GM19455 (cell line): ENCODE results near the gene SLC39A12.

Source experiments
- ATAC-seq: cut with Tn5 transposase; IDR thresholded peaks from one replicate; pipeline ENCODE4 v1.9.1; 2021; ENCODE audit not compliant: unreplicated experiment

The SLC39A12 gene

DNA sequence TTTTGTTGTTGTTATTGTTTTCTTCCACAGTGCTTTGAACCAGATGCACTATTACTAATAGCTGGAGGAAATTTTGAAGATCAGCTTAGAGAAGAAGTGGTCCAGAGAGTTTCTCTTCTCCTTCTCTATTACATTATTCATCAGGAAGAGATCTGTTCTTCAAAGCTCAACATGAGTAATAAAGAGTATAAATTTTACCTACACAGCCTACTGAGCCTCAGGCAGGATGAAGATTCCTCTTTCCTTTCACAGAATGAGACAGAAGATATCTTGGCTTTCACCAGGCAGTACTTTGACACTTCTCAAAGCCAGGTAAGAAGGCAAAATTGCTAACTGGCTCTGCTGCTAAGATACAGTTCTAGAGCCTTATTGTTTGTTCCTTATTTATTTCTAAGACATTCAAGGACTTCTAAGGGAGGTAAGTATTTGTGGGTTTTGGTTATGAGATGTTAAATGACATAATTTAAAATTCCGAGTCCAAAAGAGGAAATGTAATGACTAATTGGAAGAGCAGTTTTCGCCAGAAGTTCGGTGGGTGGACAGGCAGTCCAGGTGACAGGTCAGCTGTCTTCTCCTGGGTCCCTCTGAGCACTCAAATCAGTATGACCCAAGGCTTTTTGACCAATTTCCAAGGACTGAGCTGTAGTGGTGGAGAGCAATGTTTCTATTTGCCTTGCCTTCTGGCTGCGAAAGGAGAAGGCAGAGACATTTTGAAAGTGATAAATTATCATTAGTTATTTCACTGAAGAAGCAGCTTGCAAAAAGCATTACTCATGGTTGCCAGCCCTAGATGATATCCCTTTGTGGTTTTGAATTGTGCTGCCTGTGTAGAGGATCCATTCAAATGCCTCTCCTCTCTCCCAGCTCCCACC is 10.1 kb downstream of the SLC39A12 start:
- ATAC-seq = no peak

DNA sequence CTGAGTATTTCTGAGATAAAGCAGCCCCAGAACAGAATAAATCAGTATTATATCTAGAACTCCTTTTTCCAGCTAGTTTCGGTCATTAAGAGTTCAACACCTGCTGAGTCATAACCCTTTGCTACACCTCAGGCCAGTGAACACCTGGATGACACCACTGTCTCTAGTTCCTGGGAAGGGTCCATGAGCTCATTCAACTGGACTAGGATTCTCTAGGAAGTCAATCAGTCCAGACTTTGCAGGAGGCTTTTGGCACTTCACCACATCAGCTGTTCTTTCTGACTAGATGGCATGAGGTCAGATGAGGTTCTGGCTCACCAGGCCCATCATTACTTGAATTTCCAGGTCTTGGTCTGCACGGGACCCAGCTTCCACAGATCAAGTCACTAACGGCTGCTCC is 11.7 kb downstream of the SLC39A12 start:
- no peak for ATAC-seq

DNA sequence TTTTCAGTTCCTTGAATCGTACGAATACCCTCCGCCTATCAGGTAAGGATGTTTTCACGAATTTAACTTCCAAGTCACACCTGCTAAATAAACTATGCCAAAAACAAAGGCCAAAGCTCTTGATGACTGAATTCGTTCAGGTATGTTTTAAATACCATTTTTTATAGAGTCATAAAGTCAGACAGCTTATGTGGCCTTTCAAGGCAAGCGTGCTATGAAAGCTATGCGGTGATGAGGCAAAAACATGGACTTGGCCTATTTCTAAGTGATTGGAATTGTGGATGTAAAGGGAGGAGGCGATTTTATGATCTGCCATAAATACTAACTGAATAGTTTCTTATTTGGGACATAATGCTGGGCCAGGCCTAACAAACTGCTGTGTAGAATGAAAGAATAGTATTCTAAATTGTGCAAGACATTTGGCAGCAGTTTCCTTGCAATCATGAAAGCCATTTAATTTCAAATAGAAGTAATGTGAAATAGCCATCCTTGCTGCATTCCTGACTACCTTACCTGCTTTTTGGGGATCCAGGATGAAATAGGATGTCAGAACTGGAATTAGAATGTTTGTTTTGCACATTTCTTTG is 14.0 kb downstream of the SLC39A12 start:
- ATAC-seq = no peak

DNA sequence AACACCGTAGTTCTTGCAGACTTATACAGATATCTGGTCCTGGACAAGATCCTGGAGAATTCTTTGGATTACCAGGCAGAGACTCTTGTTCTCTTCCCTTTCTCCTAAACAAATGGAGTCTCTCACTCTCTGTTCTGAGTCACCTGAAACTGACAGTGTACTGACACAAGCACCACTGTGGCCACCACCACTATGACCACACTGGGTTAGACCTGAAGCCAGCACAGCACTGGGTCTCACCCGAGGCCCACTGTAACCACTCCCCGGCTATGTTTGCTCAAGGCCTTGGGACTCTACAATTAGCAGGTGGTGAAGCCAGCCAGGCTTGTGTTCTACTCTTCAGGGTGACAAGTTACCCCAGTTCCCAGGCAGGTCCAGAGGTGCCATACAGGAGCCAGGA is 22.8 kb downstream of the SLC39A12 start:
- ATAC-seq = no peak

DNA sequence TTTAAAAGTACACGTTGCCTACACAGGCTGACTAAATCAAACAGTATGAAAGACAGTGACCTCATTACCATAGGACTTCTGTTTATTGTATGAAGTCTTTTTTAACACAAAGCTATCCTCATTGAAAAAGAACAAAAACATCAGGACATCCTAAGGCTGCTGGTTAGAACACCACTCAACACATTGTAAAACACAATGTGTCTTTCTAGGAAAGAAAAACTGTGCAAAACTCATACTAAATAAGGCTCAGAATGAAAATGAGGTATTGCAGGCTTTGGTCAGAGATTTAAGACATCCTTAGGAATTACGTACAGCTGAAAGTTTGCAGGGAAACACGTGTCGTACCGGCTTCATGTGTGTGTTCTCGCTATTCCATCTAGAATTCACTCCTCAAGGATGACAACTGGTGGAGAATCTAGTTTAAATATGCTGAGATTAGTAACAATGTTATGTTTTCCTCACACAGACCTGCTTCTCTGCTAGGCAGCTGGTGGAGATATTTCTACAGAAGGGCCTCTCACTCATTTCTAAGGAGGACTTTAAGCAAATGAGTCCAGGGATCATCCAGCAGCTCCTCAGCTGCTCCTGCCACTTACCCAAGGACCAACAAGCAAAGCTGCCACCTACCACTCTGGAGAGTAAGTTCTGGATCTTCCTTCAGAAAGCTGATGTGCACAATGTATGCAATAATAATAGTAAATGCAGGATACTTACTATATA is 29.3 kb downstream of the SLC39A12 start:
- no peak for ATAC-seq

DNA sequence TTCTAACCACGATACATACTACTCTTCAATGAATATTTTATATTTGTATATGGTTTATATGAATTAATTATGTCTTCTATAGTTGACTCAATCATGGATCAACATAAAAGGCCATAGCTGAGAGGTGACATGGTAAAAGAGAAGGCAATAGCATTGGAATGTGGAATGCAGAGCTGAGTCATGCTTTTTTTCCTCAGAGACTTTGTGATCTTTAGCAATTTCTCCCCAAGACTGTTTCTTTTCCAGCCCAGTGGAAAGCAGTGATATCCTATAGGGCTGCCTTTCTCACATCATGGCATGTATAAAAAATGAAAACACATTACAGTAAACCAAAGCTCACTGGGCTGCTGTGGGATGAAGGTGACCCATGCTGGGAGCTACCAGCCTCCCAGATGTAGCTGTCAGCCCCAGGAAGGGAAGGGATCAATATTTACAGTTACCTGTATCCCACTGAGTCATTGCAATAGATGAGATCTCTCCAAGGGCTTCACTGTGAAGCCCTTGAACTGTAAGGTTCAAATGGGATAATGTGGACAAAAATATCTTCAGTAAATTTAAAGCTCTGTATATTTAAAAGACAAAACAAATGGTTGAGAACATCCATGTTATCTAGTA is 30.2 kb downstream of the SLC39A12 start:
- no peak for ATAC-seq

DNA sequence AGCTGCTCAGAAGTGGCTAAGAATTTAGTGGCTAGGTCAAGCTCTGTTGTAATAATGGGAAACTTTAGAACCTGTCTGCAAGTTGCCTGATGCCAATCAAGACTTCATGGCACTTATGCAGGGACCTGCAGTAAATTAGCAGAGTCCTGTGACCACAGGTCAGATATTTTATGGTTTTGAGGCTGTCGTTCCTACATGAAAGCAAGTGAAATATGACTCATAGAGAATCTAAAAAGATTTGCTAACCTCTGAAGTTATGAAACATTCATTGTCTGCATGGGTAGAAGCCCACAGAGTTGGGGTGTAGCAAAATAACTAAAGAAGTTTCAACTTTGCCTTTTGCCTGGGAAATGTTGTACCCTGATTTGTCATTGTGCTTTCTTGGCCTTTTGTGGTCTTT is 32.3 kb downstream of the SLC39A12 start:
- peak; percentile 62 for ATAC-seq

DNA sequence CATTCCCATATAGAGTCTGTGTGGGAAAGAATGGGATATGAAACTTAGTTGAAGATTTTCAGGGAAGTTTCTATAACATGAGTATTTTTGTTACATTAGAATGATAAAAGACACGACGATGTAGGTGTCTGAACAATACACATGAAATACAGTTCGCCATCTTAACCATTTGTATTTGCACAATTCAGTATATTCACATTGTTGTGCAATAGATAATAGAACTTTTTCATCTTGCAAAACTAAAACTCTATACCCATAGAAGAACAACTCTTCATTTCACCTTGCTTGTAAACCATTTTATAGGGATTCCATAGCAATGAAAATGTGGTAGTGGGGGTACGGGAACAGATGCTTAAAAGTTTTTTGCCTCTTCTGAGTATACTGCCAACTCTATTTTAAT is 32.8 kb downstream of the SLC39A12 start:
- no peak for ATAC-seq

DNA sequence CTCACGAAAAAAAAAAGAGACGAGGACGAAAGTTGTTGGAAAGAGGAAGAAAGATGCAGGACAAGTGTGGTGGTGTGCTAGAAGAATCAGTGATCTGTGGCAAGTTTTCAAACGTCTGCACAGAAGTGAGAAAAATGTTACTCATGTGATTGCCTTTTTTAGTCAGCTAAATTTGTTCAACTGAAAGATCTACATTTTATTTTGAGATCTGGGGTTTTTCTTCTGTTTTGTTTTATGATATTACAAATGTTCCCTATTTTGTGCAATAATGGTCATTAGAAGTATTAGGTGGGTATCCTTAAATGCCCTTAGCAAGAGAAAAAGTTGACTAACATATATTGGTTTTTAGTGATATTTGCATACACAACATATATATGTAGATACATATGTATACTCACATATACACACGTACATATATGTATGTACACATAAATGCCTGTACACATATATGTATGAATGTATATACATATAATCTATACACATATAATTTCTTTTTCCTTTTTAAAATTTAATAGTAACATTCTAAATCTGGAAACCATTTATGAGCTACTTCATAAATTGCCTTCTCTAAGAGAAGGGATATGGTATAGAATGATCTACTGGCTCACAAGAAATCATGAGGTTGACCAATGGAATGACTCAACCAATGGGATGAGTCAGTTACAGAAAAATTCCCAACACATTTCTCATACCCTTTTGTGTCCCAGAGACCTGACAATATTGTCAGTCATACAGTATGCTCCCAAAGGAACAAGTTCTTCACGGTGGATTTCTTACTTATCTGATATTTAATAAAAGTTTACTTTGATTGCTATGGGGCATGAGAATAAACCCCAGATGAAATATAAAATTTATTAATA is 38.4 kb downstream of the SLC39A12 start:
- no peak for ATAC-seq

DNA sequence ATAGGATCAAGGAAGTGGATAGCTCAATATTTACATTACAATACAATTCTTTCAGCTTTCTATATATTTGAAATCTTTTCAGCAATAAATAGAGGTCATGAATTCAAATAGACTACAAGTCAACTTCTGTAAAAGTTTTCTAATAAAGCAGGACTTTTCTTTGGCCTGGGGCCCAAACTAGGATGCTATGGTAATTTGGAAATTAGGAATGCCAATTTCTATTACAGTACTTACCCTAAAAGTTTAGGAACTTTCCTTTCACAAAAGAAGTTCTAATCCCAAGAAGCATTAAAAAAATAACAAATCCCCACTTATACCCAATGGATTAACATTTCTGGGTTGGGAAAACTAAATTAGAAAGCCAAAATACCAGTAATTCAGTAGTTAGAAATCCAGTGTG is 40.5 kb downstream of the SLC39A12 start:
- ATAC-seq = no peak

DNA sequence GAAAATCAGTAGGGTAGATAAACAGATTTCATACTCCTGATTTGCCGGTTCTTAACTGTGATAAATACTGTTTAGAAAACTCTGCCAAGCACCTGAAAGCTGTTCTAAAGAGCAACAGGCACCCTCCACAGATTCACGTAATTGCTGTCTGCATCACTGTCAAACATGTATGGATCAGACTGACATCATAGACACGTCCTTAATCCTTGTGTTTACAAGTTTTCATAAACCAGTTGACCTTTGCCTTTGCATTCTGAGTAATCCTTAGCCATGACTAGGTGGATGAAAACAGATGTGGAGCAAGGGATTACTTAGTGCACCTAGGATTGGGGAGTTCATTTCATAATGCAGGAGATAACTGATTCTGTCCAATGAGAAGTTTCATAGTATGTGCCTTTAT is 41.6 kb downstream of the SLC39A12 start:
- no peak for ATAC-seq

DNA sequence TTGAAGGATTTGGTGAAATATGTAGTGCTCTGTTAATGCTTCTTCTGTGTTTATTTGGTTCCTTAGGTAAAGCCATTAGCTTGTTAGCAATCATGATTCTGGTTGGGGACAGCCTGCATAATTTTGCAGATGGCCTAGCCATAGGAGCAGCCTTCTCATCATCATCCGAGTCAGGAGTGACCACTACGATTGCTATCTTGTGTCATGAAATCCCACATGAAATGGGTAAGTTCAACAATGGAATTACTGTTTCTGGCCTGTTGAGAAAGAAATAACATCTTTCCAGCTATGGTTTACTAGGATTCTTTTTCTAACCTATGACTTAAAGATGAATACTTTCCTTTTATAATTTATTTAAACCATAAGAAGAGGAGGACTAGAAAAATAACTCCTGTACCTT is 48.9 kb downstream of the SLC39A12 start:
- ATAC-seq = no peak

DNA sequence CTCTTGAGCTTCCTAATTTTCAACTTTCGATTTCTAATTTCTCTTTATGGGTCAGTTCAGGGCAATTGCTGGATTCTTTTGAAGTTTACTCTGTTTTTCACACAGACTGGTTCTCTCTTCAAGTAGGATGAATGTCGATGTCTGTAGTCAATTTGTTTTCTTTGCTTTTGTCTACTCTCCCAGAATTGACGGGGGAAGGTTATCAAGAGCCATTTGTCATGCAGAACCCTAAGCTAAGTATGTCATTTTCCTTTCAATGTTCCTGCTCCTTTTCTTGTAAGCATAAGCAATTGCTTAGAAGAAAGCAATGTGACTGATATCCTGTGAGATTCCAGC is 53.7 kb downstream of the SLC39A12 start:
- no peak for ATAC-seq

DNA sequence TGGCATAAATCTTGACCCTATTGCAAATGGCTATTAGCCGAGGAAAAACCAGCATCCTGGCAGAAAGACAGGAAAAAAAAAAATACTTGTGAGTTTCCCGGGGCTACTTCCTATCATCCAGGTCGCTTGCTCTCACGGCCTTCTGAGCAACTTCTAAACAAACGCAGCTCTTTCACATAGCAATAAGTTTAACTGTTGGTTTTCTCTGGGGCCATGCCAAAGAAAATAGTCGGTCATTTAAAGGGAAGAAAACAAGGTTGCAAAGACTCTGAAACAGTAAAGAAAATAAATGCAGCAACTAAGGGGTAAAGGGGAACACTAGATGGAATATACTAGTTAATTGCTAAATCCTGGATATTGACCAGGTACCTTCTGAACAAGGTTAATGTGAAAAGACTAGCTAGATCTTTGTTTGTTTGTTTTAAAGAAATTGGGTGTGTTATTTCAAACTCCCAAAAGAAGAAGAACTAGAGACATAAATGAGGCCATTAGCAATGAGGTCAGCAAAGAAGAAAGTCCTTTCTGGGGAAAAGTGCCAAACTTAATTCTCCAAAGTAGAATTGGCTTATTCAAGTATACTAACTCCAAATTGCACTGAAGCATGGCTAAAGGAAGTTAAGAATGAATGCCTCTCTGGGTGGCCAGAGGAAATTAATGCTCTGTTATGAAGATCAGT is 54.2 kb downstream of the SLC39A12 start:
- ATAC-seq = no peak

DNA sequence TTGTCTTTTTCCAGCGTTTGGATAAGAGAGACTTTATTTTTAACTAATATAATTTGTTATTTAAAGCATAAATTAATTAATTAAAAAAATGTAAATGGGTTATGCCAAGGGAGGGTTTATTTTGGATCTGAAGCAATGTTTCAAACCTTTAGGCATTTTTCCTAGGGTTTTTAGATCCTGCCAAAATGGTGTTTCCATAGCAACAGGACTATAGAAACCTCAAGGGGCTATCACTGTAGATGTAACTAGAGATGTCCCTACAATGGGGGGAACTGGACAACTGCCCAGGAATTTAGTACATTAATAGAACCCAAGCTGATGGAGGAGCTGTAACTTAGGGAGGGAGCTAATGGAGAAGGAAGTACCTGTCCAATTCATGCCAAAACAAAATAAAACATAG is 57.3 kb downstream of the SLC39A12 start:
- ATAC-seq = no peak

DNA sequence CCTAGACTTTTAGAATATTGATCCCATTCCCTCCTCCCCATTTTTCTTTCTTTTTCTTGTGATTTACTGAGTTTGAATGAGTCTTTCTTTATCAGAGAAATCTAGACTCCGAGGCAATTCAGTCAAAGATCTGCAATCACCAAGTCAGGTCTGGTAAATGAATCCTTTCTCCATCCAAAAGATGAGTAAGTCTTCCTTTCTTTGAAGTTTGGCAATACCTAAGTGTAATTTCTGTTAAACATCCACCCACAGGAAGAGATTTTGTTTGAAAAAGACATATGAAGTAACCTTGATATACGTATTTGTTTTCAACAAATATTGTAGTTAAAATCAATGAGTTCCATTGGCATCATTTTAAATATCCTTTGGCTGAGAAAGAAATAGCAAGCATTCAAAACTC is 58.3 kb downstream of the SLC39A12 start:
- no peak for ATAC-seq

DNA sequence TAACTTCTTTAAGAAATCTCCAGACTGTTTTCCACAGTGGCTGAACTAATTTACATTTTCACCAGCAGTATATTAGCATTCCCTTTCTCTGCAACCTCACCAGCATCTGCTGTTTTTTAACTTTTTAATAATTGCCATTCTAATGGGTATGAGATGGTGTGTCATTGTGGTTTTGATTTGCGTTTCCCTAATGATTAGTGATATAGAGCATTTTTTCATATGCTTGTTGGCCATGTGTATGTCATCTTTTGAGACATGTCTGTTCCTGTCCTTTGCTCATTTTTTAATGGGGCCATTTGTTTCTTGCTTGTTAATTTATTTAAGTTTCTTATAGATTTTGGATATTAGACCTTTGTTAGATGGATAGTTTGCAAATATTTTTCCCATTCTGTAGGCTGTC is 68.8 kb downstream of the SLC39A12 start:
- ATAC-seq = no peak

DNA sequence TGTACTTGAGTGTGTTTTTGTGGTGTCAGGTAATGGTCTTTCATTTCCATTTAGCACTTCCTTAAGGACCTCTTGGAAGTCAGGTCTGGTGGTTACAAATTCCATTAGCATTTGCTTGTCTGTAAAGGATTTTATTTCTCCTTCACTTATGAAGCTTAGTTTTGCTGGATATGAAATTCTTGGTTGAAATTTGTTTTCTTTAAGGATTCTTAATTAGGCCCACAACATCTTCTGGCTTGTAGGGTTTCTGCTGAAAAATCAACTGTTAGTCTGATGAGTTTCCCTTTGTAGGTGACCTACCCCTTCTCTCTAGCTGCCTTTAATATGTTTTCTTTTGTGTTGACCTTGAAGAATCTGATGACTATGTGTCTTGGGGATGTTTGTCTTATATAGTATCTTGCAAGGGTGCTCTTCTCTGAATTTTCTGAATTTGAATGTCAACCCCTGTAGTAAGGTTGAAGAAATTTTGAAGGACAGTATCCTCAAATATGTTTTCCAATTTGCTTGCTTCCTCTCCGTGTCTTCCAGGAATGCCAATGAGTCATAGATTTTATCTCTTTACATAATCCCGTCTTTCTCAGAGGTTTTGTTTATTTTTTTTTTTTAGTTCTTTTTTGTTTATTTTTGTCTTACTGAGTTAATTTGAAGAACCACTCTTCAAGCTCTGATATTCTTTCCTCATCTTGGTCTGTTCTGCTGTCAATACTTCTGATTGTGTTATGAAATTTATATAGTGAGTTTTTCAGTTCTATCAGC is 70.2 kb downstream of the SLC39A12 start:
- ATAC-seq = no peak

DNA sequence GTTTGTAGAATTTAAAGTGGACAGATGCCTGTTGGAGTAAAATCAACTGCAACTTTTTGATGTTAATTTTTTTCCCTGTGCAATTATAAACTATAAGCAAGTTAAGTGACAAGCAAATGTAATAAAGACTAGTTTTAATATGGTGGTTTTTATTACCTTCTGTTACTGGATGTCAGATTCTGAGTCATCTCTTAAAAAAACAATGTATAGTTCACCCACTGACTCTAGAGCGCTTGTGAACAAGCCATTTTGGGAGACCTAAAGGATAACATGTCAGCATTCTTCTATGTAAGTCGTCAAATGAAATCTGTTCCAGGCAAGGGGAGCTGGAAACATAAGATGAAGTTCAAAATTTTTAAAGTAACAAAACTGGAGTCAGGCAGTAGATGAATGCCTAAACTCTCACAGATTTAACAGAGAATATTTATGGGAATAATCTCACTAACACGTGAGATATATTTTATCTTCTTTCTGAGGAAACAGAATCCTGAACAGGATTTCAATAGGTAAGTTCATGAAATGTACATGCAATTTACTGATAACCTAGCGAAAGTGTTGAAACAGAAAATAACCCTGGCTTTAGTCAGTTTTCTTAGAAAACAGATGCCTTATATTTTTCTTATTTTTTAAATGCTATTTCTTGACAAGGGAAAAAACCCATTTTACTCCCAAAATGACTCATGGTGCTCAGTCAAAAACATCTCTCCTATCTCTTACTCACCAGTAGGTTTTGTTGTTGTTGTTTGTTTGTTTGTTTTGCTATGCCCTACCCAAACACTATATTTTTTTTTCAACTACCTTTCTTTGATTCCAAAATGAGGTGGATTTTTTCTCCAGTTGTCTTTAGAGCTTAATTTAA is 91.7 kb downstream of the SLC39A12 start:
- no peak for ATAC-seq
